H1 (cell line): Measurements from ENCODE around the gene SDF2. TPM values are rescaled to one million over a fixed set of nuclear protein-coding genes. Genes with fewer than 3 reads are reported as not detected.
A peak's percentile ranks its signal among the peaks of the same experiment; 100 is the strongest.

ENCODE experiments used
- BACH1 ChIP-seq: IDR thresholded peaks from 2 replicates; pipeline ENCODE4 v1.6.1; 2012; ENCODE audit warnings: low read length, improper control_type of control experiment
- CBX8 ChIP-seq: fragments of 300-800, 300-1000 bp; sonication (generic); IDR thresholded peaks from 2 replicates; pipeline ENCODE4 v1.7.1; 2016; ENCODE audit warnings: low read depth, low read length, borderline replicate concordance
- NRF1 ChIP-seq: IDR thresholded peaks from 2 replicates; pipeline ENCODE4 v1.6.1; 2011; ENCODE audit warnings: mild to moderate bottlenecking, low read depth, low read length, improper control_type of control experiment
- SIN3A ChIP-seq, 2 experiments: IDR thresholded peaks in 1 of 2; conservative IDR thresholded peaks in 1 of 2; 2 replicates each; pipeline ENCODE4 v1.6.1; 2011 to 2012; ENCODE audit warnings: low read length in 2 of 2, improper control_type of control experiment in 1 of 2, low read depth in 1 of 2, mild to moderate bottlenecking in 1 of 2
- polyA plus RNA-seq, 7 experiments: library from polyadenylated mRNA; depleted of rRNA in 3 of 7; stranded (reverse) in 5 of 7; unstranded in 2 of 7; fragments of >200 nt in 5 of 7; fragments of 200-250 nt in 2 of 7; gene quantifications; 1 replicate in 5 of 7; 2 replicates in 1 of 7; 4 replicates in 1 of 7; pipeline versions ENCODE4 v1.2.1 to v1.2.3, GENCODE V29; 2011 to 2013; ENCODE audit warnings: missing spikeins in 2 of 7, mixed read lengths in 2 of 7
- total RNA-seq: library from RNA; stranded (reverse); fragmentation: NEBNext Ultra II Directional; extraction: Animal tissue kit (Norgen Biotek cat#: 25700); gene quantifications from 2 replicates; pipeline ENCODE4 v1.2.1, GENCODE V29; 2021
- TF ChIP-seq, protein P1 (sequence below): fragments of 300-600 bp; sonication (generic); IDR thresholded peaks from 2 replicates; pipeline ENCODE4 v1.7.1; 2012; ENCODE audit warnings: low read length, moderate library complexity, mild to moderate bottlenecking, inconsistent platforms; ENCODE audit not compliant: insufficient replicate concordance
- TF ChIP-seq, protein P2 (sequence below), 3 experiments: IDR thresholded peaks; 1 replicate in 2 of 3; 2 replicates in 1 of 3; pipeline versions ENCODE4 v1.5.1 to v1.6.1; 2011; ENCODE audit warnings: low read length in 3 of 3, mild to moderate bottlenecking in 3 of 3, inconsistent platforms in 2 of 3, low read depth in 1 of 3, moderate library complexity in 1 of 3; ENCODE audit not compliant: insufficient read depth in 1 of 3; ENCODE audit errors: control extremely low read depth in 1 of 3

The SDF2 gene
- total and polyA plus RNA-seq, 2 of the 8 experiments (the other 6 are each of a cell fraction or from before 2014, with no cell fraction given) = 44.8 to 65.4 TPM

DNA sequence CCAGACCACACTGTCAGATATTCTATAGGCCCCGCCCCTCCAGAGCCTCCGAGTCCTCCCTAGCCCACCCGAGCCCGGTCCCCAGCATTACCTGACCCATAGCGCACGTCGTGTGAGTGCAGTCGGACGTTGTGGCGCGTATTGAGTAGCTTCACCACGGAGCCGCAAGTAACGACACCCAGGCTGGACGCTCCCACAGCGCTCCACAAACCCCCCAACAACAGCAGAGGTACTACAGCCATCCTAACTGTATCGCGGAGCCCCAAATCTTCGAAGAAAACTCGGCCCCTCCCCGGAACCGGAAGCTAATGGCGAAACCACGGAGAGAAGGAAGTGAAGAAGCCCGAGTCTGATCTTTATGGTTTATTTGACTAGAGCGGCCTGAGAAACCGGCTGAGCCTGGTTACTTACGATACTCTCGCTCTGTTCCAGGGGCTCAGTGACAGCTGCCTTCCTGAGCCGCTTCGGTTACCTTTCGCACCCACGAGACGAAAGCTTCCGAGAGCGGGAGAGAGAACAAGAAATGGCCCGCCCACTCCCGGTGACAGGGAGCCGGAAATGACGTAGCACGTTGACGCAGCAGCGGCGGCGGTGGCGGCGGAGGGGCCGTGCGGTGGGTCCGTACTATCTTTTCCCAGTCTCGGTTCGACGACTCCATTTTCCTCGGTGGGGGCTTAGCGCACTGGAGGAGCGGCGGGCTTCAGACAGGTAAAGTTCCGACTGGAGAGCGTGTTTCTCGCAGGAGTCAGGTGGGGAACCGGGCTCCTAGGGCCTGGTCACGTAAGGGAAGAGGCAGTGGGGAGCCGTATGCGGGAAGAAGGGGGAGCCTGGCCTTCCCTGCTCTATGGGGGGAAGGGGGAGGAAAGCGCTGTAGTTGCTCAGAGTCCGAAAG, at the start of gene SDF2, which contains the start of gene SUPT6H (continued):
- TF ChIP-seq, protein P1, sequence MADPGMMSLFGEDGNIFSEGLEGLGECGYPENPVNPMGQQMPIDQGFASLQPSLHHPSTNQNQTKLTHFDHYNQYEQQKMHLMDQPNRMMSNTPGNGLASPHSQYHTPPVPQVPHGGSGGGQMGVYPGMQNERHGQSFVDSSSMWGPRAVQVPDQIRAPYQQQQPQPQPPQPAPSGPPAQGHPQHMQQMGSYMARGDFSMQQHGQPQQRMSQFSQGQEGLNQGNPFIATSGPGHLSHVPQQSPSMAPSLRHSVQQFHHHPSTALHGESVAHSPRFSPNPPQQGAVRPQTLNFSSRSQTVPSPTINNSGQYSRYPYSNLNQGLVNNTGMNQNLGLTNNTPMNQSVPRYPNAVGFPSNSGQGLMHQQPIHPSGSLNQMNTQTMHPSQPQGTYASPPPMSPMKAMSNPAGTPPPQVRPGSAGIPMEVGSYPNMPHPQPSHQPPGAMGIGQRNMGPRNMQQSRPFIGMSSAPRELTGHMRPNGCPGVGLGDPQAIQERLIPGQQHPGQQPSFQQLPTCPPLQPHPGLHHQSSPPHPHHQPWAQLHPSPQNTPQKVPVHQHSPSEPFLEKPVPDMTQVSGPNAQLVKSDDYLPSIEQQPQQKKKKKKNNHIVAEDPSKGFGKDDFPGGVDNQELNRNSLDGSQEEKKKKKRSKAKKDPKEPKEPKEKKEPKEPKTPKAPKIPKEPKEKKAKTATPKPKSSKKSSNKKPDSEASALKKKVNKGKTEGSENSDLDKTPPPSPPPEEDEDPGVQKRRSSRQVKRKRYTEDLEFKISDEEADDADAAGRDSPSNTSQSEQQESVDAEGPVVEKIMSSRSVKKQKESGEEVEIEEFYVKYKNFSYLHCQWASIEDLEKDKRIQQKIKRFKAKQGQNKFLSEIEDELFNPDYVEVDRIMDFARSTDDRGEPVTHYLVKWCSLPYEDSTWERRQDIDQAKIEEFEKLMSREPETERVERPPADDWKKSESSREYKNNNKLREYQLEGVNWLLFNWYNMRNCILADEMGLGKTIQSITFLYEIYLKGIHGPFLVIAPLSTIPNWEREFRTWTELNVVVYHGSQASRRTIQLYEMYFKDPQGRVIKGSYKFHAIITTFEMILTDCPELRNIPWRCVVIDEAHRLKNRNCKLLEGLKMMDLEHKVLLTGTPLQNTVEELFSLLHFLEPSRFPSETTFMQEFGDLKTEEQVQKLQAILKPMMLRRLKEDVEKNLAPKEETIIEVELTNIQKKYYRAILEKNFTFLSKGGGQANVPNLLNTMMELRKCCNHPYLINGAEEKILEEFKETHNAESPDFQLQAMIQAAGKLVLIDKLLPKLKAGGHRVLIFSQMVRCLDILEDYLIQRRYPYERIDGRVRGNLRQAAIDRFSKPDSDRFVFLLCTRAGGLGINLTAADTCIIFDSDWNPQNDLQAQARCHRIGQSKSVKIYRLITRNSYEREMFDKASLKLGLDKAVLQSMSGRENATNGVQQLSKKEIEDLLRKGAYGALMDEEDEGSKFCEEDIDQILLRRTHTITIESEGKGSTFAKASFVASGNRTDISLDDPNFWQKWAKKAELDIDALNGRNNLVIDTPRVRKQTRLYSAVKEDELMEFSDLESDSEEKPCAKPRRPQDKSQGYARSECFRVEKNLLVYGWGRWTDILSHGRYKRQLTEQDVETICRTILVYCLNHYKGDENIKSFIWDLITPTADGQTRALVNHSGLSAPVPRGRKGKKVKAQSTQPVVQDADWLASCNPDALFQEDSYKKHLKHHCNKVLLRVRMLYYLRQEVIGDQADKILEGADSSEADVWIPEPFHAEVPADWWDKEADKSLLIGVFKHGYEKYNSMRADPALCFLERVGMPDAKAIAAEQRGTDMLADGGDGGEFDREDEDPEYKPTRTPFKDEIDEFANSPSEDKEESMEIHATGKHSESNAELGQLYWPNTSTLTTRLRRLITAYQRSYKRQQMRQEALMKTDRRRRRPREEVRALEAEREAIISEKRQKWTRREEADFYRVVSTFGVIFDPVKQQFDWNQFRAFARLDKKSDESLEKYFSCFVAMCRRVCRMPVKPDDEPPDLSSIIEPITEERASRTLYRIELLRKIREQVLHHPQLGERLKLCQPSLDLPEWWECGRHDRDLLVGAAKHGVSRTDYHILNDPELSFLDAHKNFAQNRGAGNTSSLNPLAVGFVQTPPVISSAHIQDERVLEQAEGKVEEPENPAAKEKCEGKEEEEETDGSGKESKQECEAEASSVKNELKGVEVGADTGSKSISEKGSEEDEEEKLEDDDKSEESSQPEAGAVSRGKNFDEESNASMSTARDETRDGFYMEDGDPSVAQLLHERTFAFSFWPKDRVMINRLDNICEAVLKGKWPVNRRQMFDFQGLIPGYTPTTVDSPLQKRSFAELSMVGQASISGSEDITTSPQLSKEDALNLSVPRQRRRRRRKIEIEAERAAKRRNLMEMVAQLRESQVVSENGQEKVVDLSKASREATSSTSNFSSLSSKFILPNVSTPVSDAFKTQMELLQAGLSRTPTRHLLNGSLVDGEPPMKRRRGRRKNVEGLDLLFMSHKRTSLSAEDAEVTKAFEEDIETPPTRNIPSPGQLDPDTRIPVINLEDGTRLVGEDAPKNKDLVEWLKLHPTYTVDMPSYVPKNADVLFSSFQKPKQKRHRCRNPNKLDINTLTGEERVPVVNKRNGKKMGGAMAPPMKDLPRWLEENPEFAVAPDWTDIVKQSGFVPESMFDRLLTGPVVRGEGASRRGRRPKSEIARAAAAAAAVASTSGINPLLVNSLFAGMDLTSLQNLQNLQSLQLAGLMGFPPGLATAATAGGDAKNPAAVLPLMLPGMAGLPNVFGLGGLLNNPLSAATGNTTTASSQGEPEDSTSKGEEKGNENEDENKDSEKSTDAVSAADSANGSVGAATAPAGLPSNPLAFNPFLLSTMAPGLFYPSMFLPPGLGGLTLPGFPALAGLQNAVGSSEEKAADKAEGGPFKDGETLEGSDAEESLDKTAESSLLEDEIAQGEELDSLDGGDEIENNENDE = no peak
- TF ChIP-seq SIN3A (conservative IDR thresholded peaks at IDR 0.05 in 1 of 2, IDR thresholded peaks at IDR 0.05 in 1 of 2; ENCODE audit: low read depth in 1 of 2, low read length in 2 of 2) = peak; percentile 4 to 87; a peak in 2 of 4 replicates
- no peak for TF ChIP-seq CBX8
- no peak for TF ChIP-seq NRF1
- no peak for TF ChIP-seq BACH1
- TF ChIP-seq, protein P2, sequence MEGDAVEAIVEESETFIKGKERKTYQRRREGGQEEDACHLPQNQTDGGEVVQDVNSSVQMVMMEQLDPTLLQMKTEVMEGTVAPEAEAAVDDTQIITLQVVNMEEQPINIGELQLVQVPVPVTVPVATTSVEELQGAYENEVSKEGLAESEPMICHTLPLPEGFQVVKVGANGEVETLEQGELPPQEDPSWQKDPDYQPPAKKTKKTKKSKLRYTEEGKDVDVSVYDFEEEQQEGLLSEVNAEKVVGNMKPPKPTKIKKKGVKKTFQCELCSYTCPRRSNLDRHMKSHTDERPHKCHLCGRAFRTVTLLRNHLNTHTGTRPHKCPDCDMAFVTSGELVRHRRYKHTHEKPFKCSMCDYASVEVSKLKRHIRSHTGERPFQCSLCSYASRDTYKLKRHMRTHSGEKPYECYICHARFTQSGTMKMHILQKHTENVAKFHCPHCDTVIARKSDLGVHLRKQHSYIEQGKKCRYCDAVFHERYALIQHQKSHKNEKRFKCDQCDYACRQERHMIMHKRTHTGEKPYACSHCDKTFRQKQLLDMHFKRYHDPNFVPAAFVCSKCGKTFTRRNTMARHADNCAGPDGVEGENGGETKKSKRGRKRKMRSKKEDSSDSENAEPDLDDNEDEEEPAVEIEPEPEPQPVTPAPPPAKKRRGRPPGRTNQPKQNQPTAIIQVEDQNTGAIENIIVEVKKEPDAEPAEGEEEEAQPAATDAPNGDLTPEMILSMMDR (IDR thresholded peaks at IDR 0.05; ENCODE audit: control extremely low read depth in 1 of 3, insufficient read depth in 1 of 3, low read depth in 1 of 3, low read length in 3 of 3) = no peak
